Measurements from ENCODE around the gene MAML3.

MAML3 gene

DNA sequence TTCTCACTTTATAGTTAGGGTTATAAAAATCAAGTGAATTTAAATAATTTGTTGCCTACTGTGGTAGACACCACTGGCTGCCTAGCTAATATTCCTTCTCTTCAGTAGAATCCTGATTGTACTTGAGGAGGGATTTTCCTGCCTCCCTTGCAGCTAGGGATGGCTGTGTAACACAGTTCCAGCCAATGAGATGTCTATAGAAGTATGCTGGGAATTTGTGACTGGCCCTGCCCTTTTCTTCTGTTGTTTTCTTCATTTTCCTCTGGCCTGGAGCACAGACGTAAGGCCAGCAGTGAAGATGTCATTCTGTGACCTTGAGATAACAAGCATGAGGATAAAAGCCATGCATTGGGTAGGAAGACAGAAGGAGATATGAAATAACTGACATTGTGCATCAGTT is 343.3 kb downstream of the MAML3 start:
- Histone ChIP-seq H3K4me3 (ENCODE audit: low read depth, low read length, poor library complexity, severe bottlenecking) (no peak overlapping the region), H3K27me3 (ENCODE audit: insufficient read depth, low read length) (no peaks in the 10 kb centered on the region), H3K4me2 (ENCODE audit: low read length) (no peak overlapping the region)

DNA sequence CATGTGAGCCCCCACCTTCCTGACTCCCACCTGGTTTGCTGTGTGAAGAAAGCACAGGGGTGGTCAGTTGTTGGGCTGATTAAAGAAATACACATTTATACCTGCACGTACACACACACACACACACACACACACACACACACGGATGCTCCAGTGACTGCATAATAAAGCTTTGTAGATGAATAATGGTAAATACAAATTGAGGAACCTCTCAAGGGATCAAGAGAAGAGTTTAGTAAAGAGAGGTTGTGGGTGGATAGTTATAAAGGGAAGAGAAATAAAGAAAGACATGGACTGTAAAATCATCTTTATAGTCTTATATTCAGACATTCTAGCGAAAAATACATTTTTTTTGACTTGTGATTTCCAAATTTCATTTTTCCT is 344.2 kb downstream of the MAML3 start:
- Histone ChIP-seq H3K9me3 (ENCODE audit: low read length) (no peaks in the 10 kb centered on the region), H3K27ac (ENCODE audit: low read depth, low read length, poor library complexity, severe bottlenecking) (no peak overlapping the region), H3K9ac (ENCODE audit: low read length) (no peak overlapping the region), H4K20me1 (ENCODE audit: insufficient read depth, low read length) (no peaks in the 10 kb centered on the region), H3K36me3 (ENCODE audit: insufficient read depth, low read length) (no peaks in the 10 kb centered on the region), H2AFZ (ENCODE audit: low read length) (no peak overlapping the region), H3K27me3 (ENCODE audit: insufficient read depth, low read length) (no peaks in the 10 kb centered on the region), H3F3A (ENCODE audit: insufficient read depth, low read length) (no peaks in the 10 kb centered on the region), H3K4me2 (ENCODE audit: low read length) (no peak overlapping the region), H3K4me1 (ENCODE audit: insufficient read depth, low read length, severe bottlenecking) (no peaks in the 10 kb centered on the region), H3K4me3 (ENCODE audit: low read depth, low read length, poor library complexity, severe bottlenecking) (no peak overlapping the region), H3K9me2 (ENCODE audit: low read depth, low read length) (no peaks in the 10 kb centered on the region), H3K79me2 (ENCODE audit: insufficient read depth, low read length) (no peaks in the 10 kb centered on the region)
- TF ChIP-seq, protein P1, sequence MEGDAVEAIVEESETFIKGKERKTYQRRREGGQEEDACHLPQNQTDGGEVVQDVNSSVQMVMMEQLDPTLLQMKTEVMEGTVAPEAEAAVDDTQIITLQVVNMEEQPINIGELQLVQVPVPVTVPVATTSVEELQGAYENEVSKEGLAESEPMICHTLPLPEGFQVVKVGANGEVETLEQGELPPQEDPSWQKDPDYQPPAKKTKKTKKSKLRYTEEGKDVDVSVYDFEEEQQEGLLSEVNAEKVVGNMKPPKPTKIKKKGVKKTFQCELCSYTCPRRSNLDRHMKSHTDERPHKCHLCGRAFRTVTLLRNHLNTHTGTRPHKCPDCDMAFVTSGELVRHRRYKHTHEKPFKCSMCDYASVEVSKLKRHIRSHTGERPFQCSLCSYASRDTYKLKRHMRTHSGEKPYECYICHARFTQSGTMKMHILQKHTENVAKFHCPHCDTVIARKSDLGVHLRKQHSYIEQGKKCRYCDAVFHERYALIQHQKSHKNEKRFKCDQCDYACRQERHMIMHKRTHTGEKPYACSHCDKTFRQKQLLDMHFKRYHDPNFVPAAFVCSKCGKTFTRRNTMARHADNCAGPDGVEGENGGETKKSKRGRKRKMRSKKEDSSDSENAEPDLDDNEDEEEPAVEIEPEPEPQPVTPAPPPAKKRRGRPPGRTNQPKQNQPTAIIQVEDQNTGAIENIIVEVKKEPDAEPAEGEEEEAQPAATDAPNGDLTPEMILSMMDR (IDR thresholded peaks at IDR 0.05; ENCODE audit: low read length): no peak
- TF ChIP-seq EZH2 (IDR thresholded peaks at IDR 0.05; ENCODE audit: borderline replicate concordance, low read length): no peak

More for the DNA sequence above, 343.3 kb downstream of the MAML3 start:
- Histone ChIP-seq H3F3A (ENCODE audit: insufficient read depth, low read length) (no peaks in the 10 kb centered on the region), H4K20me1 (ENCODE audit: insufficient read depth, low read length) (no peaks in the 10 kb centered on the region), H3K9me2 (ENCODE audit: low read depth, low read length) (no peaks in the 10 kb centered on the region), H3K27ac (ENCODE audit: low read depth, low read length, poor library complexity, severe bottlenecking) (no peak overlapping the region), H3K4me1 (ENCODE audit: insufficient read depth, low read length, severe bottlenecking) (no peaks in the 10 kb centered on the region), H3K9me3 (ENCODE audit: low read length) (no peaks in the 10 kb centered on the region), H3K36me3 (ENCODE audit: insufficient read depth, low read length) (no peaks in the 10 kb centered on the region), H2AFZ (ENCODE audit: low read length) (no peak overlapping the region), H3K79me2 (ENCODE audit: insufficient read depth, low read length) (no peaks in the 10 kb centered on the region), H3K9ac (ENCODE audit: low read length) (no peak overlapping the region)
- TF ChIP-seq, protein P1 (IDR thresholded peaks at IDR 0.05; ENCODE audit: low read length): no peak
- TF ChIP-seq EZH2 (IDR thresholded peaks at IDR 0.05; ENCODE audit: borderline replicate concordance, low read length): no peak

DNA sequence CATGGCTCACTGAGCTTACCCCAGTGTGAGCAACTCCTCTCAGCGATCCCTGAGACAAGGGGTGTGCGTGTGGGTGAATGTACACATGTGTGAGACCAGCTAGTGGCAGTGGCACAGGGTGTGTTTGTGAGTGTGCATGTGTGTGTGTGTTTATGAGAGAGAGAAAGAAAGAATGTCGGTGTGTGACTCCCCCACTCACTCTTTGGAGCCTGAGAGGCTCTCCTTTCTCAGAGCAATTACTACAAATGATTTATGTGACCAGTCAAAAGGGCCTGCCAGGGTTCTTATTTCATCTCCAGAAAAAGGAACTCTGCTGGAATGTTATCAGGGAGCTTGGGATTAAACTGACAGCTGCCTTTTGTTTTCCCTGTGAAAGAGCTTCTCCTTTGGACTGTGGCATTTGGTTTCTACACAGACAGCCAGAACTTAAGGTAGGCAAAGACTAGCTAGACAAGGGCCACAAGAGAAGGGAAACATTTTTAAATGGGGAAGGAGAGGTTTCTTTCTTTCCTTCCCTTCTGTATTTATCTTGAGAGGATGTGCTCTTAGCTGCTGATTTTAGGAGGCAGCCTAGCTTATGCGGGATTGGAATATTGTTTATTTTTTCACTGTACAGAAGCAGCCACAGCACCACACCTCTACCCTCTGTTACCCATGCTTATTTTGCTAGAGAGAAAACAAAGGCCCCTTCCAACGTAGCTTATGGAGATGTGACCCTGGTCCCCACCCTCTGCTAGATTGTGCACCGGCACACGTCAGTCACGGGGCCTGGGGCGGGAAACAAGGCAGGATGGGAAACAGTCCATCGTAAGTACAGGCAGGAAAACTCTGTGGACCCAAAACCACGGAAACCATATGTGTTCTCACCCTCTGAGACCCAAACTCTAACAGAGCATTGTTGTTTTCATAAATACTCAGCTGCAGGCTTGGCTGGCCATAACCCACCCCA is 344.9 kb downstream of the MAML3 start:
- no peak overlapping the region for H3K9ac ChIP-seq (ENCODE audit: low read length)
- H3K27ac ChIP-seq (ENCODE audit: low read depth, low read length, poor library complexity, severe bottlenecking): no peak overlapping the region
- no peaks in the 10 kb centered on the region for H3K79me2 ChIP-seq (ENCODE audit: insufficient read depth, low read length)
- no peak overlapping the region for H3K4me2 ChIP-seq (ENCODE audit: low read length)
- no peak overlapping the region for H3K4me3 ChIP-seq (ENCODE audit: low read depth, low read length, poor library complexity, severe bottlenecking)
- no peaks in the 10 kb centered on the region for H3K27me3 ChIP-seq (ENCODE audit: insufficient read depth, low read length)
- H3K9me3 ChIP-seq (ENCODE audit: low read length): no peaks in the 10 kb centered on the region
- no peak overlapping the region for H2AFZ ChIP-seq (ENCODE audit: low read length)
- H3F3A ChIP-seq (ENCODE audit: insufficient read depth, low read length): no peaks in the 10 kb centered on the region
- TF ChIP-seq, protein P1 (IDR thresholded peaks at IDR 0.05; ENCODE audit: low read length): no peak
- TF ChIP-seq EZH2 (IDR thresholded peaks at IDR 0.05; ENCODE audit: borderline replicate concordance, low read length): no peak
- H3K36me3 ChIP-seq (ENCODE audit: insufficient read depth, low read length): no peaks in the 10 kb centered on the region
- no peaks in the 10 kb centered on the region for H3K4me1 ChIP-seq (ENCODE audit: insufficient read depth, low read length, severe bottlenecking)
- H4K20me1 ChIP-seq (ENCODE audit: insufficient read depth, low read length): no peaks in the 10 kb centered on the region
- no peaks in the 10 kb centered on the region for H3K9me2 ChIP-seq (ENCODE audit: low read depth, low read length)
